Measurements from ENCODE around the gene ANKRD33. TPM values are rescaled to one million over a fixed set of nuclear protein-coding genes. Genes with fewer than 3 reads are reported as not detected.

The ANKRD33 gene
- total and polyA plus RNA-seq, 2 of the 13 experiments (the other 11 are each of a cell fraction or from before 2014, with no cell fraction given): 0.04 TPM; not detected in 1

GRCh38 chr12:51934080-51934479 is 46.2 kb downstream of the ANKRD33 start:
- H3K36me3 ChIP-seq (replicated peaks in 1 of 2; ENCODE audit: control insufficient read depth in 1 of 2, insufficient read depth in 2 of 2, low read length in 2 of 2): no peaks in the 10 kb centered on the region
- H3K27ac ChIP-seq (ENCODE audit: extremely low read length, insufficient read depth, low read length): no peak overlapping the region
- peaks cover 2 to 14% of the 10 kb centered on the region in 2 experiments; a peak in 3 of 5 replicates for H3K27me3 ChIP-seq (ENCODE audit: control insufficient read depth in 1 of 2, insufficient read depth in 2 of 2, low read length in 2 of 2)
- H3K4me1 ChIP-seq (ENCODE audit: insufficient read depth, low read length): no peaks in the 10 kb centered on the region
- no peaks in the 10 kb centered on the region for H4K20me1 ChIP-seq (ENCODE audit: insufficient read depth, low read length)
- no peak overlapping the region for H2AFZ ChIP-seq (ENCODE audit: low read length)
- intact Hi-C loops (cut with micrococcal nuclease; ENCODE audit: unreplicated experiment) (no loop called here), in situ Hi-C loops (cut with HindIII; ENCODE audit: extremely low pct_ligation_motif_present, low pct_unique_long_range_greater_than_20kb) (no loop called here)
- H3K9me3 ChIP-seq (ENCODE audit: low read length): no peaks in the 10 kb centered on the region
- no peak overlapping the region for H3K9ac ChIP-seq (ENCODE audit: insufficient read depth, low read depth, low read length)
- no peak for ATAC-seq
- BruUV-seq (replicated peaks): no TSS peak
- CTCF ChIA-PET (ENCODE audit: low intra/inter-chr PET ratio, low total read pairs): no interaction called here
- TF ChIP-seq ZKSCAN5 (CRISPR knock-in tag; IDR thresholded peaks at IDR 0.05): no peak
- TF ChIP-seq, protein P1, sequence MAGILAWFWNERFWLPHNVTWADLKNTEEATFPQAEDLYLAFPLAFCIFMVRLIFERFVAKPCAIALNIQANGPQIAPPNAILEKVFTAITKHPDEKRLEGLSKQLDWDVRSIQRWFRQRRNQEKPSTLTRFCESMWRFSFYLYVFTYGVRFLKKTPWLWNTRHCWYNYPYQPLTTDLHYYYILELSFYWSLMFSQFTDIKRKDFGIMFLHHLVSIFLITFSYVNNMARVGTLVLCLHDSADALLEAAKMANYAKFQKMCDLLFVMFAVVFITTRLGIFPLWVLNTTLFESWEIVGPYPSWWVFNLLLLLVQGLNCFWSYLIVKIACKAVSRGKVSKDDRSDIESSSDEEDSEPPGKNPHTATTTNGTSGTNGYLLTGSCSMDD (CRISPR knock-in tag; IDR thresholded peaks at IDR 0.05): no peak
- TF ChIP-seq, protein P2, sequence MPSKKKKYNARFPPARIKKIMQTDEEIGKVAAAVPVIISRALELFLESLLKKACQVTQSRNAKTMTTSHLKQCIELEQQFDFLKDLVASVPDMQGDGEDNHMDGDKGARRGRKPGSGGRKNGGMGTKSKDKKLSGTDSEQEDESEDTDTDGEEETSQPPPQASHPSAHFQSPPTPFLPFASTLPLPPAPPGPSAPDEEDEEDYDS (CRISPR knock-in tag; IDR thresholded peaks at IDR 0.05): no peak
- no peak overlapping the region for H3K4me3 ChIP-seq (replicated peaks in 1 of 3; ENCODE audit: insufficient read depth in 1 of 3, low read depth in 2 of 3, low read length in 3 of 3)
- 59% methylated on average over 4 of the region's 4 CpGs for WGBS (ENCODE audit: low lambda C conversion rate)
- no peak overlapping the region for H3K4me2 ChIP-seq (ENCODE audit: low read depth, low read length)
- DNase-seq (ENCODE audit: low spot score): no peak
- FAIRE-seq: no peak
- H3K79me2 ChIP-seq (ENCODE audit: insufficient read depth, low read length): no peaks in the 10 kb centered on the region
- POLR2A ChIA-PET: no interaction called here

DNA sequence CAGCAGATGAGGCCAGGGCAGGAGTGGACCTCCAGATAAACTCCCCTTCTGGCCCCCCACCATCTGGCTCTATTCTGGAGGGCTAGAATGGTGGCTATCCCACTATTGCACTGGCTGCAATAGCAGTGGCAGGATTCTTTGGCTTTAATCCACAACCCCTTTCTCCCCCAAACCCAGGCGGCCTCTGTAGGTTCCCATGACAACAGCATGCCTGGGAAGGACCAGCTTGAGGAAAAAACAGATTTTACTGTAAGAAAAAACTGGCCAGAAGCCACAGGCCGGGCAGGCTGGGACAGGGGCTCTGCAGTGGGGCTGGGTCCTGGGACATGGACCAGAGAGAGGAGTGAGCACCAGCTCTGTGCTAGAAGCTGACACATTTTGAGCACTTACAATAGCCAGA is 50.0 kb downstream of the ANKRD33 start:
- TF ChIP-seq AGO2 (optimal IDR thresholded peaks at IDR 0.05; ENCODE audit: low read depth, low read length) (no peak), PLRG1 (conservative IDR thresholded peaks at IDR 0.05) (no peak)
- no peak for FAIRE-seq
- 14% methylated on average over 2 of the region's 2 CpGs for WGBS (ENCODE audit: low lambda C conversion rate)
- no peak for ATAC-seq
- H3K4me2 ChIP-seq (ENCODE audit: low read depth, low read length): no peak overlapping the region
- no peak overlapping the region for H3K27ac ChIP-seq (ENCODE audit: extremely low read length, insufficient read depth, low read length)
- ChIA-PET POLR2A (no interaction called here), CTCF (ENCODE audit: low intra/inter-chr PET ratio, low total read pairs) (no interaction called here)
- intact Hi-C loops (cut with micrococcal nuclease; ENCODE audit: unreplicated experiment) (no loop called here), in situ Hi-C loops (cut with HindIII; ENCODE audit: extremely low pct_ligation_motif_present, low pct_unique_long_range_greater_than_20kb) (no loop called here)
- peaks cover 15% of the 10 kb centered on the region for H3K4me1 ChIP-seq (ENCODE audit: insufficient read depth, low read length)
- no peak overlapping the region for H3K4me3 ChIP-seq (replicated peaks in 1 of 3; ENCODE audit: insufficient read depth in 1 of 3, low read depth in 2 of 3, low read length in 3 of 3)
- DNase-seq (ENCODE audit: low spot score): no peak
- no peaks in the 10 kb centered on the region for H3K36me3 ChIP-seq (replicated peaks in 1 of 2; ENCODE audit: control insufficient read depth in 1 of 2, insufficient read depth in 2 of 2, low read length in 2 of 2)
- H3K9ac ChIP-seq (ENCODE audit: insufficient read depth, low read depth, low read length): no peak overlapping the region
- H2AFZ ChIP-seq (ENCODE audit: low read length): no peak overlapping the region
- no TSS peak for BruUV-seq (replicated peaks)
- H4K20me1 ChIP-seq (ENCODE audit: insufficient read depth, low read length): no peaks in the 10 kb centered on the region
- no peaks in the 10 kb centered on the region for H3K79me2 ChIP-seq (ENCODE audit: insufficient read depth, low read length)
- H3K9me3 ChIP-seq (ENCODE audit: low read length): no peaks in the 10 kb centered on the region
- H3K27me3 ChIP-seq (ENCODE audit: control insufficient read depth in 1 of 2, insufficient read depth in 2 of 2, low read length in 2 of 2): peaks cover 3 to 26% of the 10 kb centered on the region in 2 experiments; a peak in 4 of 5 replicates
